GM18867 (cell line): ENCODE measurements around the gene ITFG1.
"Not testable (repeated sequence)": the region's sequence is repeated elsewhere in the genome, so short reads cannot be mapped to it uniquely, and the experiment has no call there.

Experiments
- ATAC-seq: cut with Tn5 transposase; IDR thresholded peaks from one replicate; pipeline ENCODE4 v1.9.1; 2021; ENCODE audit warnings: mild to moderate bottlenecking, moderate library complexity; ENCODE audit not compliant: unreplicated experiment

The ITFG1 gene

GRCh38 chr16:47258874-47259461, 201.9 kb downstream of the ITFG1 start:
- peak; percentile 75 for ATAC-seq

GRCh38 chr16:47254756-47255155, 206.1 kb downstream of the ITFG1 start:
- no peak for ATAC-seq

- ATAC-seq = no peak
Measured at GRCh38 chr16:47250983-47251382, 209.9 kb downstream of the ITFG1 start.

GRCh38 chr16:47247690-47248089, 213.2 kb downstream of the ITFG1 start:
- no peak for ATAC-seq

GRCh38 chr16:47244206-47244605, 216.7 kb downstream of the ITFG1 start:
- no peak for ATAC-seq

GRCh38 chr16:47241061-47241460, 219.8 kb downstream of the ITFG1 start:
- ATAC-seq = no peak

- no peak for ATAC-seq
Measured at GRCh38 chr16:47236716-47237115, 224.1 kb downstream of the ITFG1 start.

- no peak for ATAC-seq
Measured at GRCh38 chr16:47230296-47230695, 230.6 kb downstream of the ITFG1 start.

- no peak for ATAC-seq
Measured at GRCh38 chr16:47229053-47230050, 231.5 kb downstream of the ITFG1 start.

- no peak for ATAC-seq
Measured at GRCh38 chr16:47228241-47228640, 232.6 kb downstream of the ITFG1 start.

- ATAC-seq = no peak
Measured at GRCh38 chr16:47213761-47214440, 247.0 kb downstream of the ITFG1 start.

- no peak for ATAC-seq
Measured at GRCh38 chr16:47211218-47211617, 249.6 kb downstream of the ITFG1 start.

- ATAC-seq = no peak
Measured at GRCh38 chr16:47204736-47205504, 255.9 kb downstream of the ITFG1 start.

- not testable (repeated sequence) for ATAC-seq
Measured at GRCh38 chr16:47203433-47203832, 257.4 kb downstream of the ITFG1 start.

- ATAC-seq = no peak
Measured at GRCh38 chr16:47198180-47198575, 262.7 kb downstream of the ITFG1 start.

GRCh38 chr16:47197536-47198179, 263.2 kb downstream of the ITFG1 start:
- ATAC-seq = no peak

GRCh38 chr16:47196457-47196856, 264.4 kb downstream of the ITFG1 start:
- no peak for ATAC-seq

- ATAC-seq = no peak
Measured at GRCh38 chr16:47182318-47182717, 278.5 kb downstream of the ITFG1 start.

GRCh38 chr16:47181066-47181465, 279.8 kb downstream of the ITFG1 start:
- ATAC-seq = not testable (repeated sequence)

GRCh38 chr16:47180073-47180472, 280.8 kb downstream of the ITFG1 start:
- ATAC-seq = no peak
